ENCODE data around the gene ANP32A.

Gene ANP32A

GRCh38 chr15:68797191-68797590, 23.5 kb downstream of the ANP32A start:
- TF ChIP-seq POLR2AphosphoS5 (IDR thresholded peaks at IDR 0.05; ENCODE audit: low read depth, low read length) (no peak), SIN3A (IDR thresholded peaks at IDR 0.05; ENCODE audit: borderline replicate concordance, insufficient read depth, low read length) (no peak), TAF1 (IDR thresholded peaks at IDR 0.05; ENCODE audit: borderline replicate concordance, insufficient read depth, low read length) (no peak), FOXP2 (optimal IDR thresholded peaks at IDR 0.05; ENCODE audit: borderline replicate concordance, extremely low read depth, extremely low read length, insufficient read depth) (no peak)
- TF ChIP-seq, protein P1, sequence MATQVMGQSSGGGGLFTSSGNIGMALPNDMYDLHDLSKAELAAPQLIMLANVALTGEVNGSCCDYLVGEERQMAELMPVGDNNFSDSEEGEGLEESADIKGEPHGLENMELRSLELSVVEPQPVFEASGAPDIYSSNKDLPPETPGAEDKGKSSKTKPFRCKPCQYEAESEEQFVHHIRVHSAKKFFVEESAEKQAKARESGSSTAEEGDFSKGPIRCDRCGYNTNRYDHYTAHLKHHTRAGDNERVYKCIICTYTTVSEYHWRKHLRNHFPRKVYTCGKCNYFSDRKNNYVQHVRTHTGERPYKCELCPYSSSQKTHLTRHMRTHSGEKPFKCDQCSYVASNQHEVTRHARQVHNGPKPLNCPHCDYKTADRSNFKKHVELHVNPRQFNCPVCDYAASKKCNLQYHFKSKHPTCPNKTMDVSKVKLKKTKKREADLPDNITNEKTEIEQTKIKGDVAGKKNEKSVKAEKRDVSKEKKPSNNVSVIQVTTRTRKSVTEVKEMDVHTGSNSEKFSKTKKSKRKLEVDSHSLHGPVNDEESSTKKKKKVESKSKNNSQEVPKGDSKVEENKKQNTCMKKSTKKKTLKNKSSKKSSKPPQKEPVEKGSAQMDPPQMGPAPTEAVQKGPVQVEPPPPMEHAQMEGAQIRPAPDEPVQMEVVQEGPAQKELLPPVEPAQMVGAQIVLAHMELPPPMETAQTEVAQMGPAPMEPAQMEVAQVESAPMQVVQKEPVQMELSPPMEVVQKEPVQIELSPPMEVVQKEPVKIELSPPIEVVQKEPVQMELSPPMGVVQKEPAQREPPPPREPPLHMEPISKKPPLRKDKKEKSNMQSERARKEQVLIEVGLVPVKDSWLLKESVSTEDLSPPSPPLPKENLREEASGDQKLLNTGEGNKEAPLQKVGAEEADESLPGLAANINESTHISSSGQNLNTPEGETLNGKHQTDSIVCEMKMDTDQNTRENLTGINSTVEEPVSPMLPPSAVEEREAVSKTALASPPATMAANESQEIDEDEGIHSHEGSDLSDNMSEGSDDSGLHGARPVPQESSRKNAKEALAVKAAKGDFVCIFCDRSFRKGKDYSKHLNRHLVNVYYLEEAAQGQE (IDR thresholded peaks at IDR 0.05; ENCODE audit: insufficient read depth in 1 of 2, low read depth in 2 of 2, low read length in 2 of 2) = no peak

GRCh38 chr15:68796576-68796975, 24.1 kb downstream of the ANP32A start:
- no peak for TF ChIP-seq TAF1 (IDR thresholded peaks at IDR 0.05; ENCODE audit: borderline replicate concordance, insufficient read depth, low read length)
- TF ChIP-seq FOXP2 (optimal IDR thresholded peaks at IDR 0.05; ENCODE audit: borderline replicate concordance, extremely low read depth, extremely low read length, insufficient read depth) = no peak
- TF ChIP-seq, protein P1 (IDR thresholded peaks at IDR 0.05; ENCODE audit: insufficient read depth in 1 of 2, low read depth in 2 of 2, low read length in 2 of 2) = no peak
- TF ChIP-seq SIN3A (IDR thresholded peaks at IDR 0.05; ENCODE audit: borderline replicate concordance, insufficient read depth, low read length) = no peak
- no peak for TF ChIP-seq POLR2AphosphoS5 (IDR thresholded peaks at IDR 0.05; ENCODE audit: low read depth, low read length)

GRCh38 chr15:68795298-68795848, 25.3 kb downstream of the ANP32A start:
- TF ChIP-seq SIN3A (IDR thresholded peaks at IDR 0.05; ENCODE audit: borderline replicate concordance, insufficient read depth, low read length) = 0 out of 2 replicates have a peak, but pooled peaks have one; percentile 50
- TF ChIP-seq TAF1 (IDR thresholded peaks at IDR 0.05; ENCODE audit: borderline replicate concordance, insufficient read depth, low read length) = peak; percentile 41; the same call in 1 of the 2 replicates
- TF ChIP-seq FOXP2 (optimal IDR thresholded peaks at IDR 0.05; ENCODE audit: borderline replicate concordance, extremely low read depth, extremely low read length, insufficient read depth) = no peak
- TF ChIP-seq, protein P1 (IDR thresholded peaks at IDR 0.05; ENCODE audit: insufficient read depth in 1 of 2, low read depth in 2 of 2, low read length in 2 of 2) = no peak
- peak; percentile 23; the same call in 1 of the 2 replicates for TF ChIP-seq POLR2AphosphoS5 (IDR thresholded peaks at IDR 0.05; ENCODE audit: low read depth, low read length)

DNA sequence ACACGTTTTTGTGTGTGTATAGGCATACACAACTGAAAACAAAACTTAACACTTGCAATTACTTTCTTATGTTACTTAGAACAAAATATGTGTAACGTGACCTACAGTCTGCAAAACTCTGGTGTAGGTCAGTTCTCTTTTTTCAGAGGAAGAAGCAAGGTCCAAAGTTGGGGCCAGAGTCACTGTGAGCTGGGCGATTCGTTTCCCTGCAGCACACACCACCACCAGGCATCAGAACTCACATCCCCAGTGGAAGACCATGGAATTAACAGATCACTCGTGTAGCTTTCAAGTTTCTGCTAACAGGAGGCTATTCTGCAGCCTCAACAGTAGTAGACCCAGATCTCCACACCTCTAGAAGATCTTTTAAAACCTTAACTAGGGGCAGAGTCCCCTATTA, 25.8 kb downstream of the ANP32A start:
- TF ChIP-seq SIN3A (IDR thresholded peaks at IDR 0.05; ENCODE audit: borderline replicate concordance, insufficient read depth, low read length) = no peak
- no peak for TF ChIP-seq FOXP2 (optimal IDR thresholded peaks at IDR 0.05; ENCODE audit: borderline replicate concordance, extremely low read depth, extremely low read length, insufficient read depth)
- TF ChIP-seq TAF1 (IDR thresholded peaks at IDR 0.05; ENCODE audit: borderline replicate concordance, insufficient read depth, low read length) = no peak
- TF ChIP-seq, protein P1 (IDR thresholded peaks at IDR 0.05; ENCODE audit: insufficient read depth in 1 of 2, low read depth in 2 of 2, low read length in 2 of 2) = no peak
- no peak for TF ChIP-seq POLR2AphosphoS5 (IDR thresholded peaks at IDR 0.05; ENCODE audit: low read depth, low read length)
